SIG-M5 treated with dmso at 0.1 percent for 504 hours (cell line): ENCODE measurements around the gene DTNBP1.

ENCODE experiments used
- DNase-seq: peaks from one replicate; lab custom pipeline; 2025; ENCODE audit not compliant: unreplicated experiment; lab: John Stamatoyannopoulos, UW

DTNBP1 gene

DNA sequence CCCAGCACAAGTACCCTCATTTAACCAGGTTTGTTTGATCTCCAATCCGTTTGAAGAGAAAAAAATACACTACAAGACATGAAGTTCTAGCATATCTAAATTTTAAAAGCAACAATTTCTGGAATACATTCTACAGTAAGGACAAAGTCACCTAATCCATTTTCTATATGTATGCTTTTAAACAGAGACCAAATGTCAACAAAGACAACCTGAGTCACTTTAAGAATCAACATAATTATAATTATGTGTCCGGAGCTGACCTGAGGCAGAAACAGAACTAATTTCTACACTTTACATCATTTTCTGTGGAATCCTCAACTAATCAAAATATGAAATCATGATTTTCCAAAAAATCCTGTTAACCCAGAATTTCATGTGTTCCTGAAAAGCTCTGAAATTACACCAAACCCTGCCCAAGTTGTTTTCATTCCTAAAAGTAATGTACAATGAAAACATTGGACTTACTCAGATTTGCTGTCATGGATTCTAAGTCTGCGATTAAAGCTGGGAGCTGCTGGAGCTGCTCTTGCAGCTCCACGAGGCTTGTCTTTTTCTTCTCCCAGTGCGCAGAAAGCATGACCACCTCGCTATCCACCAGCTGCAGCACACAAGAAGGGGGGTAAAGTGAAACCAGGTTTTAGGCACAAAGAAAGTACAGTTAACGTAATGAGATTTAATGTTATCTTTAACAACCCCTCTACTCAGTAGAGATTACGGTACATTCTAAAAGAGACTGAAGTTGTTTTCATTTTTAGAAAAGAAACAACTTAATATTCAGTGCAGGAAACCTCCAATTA lies 35.8 kb downstream of the DTNBP1 start:
- DNase-seq = no peak

- DNase-seq = no peak
These were observed 36.7 kb downstream of the DTNBP1 start for GRCh38 chr6:15626160-15626559.

DNA sequence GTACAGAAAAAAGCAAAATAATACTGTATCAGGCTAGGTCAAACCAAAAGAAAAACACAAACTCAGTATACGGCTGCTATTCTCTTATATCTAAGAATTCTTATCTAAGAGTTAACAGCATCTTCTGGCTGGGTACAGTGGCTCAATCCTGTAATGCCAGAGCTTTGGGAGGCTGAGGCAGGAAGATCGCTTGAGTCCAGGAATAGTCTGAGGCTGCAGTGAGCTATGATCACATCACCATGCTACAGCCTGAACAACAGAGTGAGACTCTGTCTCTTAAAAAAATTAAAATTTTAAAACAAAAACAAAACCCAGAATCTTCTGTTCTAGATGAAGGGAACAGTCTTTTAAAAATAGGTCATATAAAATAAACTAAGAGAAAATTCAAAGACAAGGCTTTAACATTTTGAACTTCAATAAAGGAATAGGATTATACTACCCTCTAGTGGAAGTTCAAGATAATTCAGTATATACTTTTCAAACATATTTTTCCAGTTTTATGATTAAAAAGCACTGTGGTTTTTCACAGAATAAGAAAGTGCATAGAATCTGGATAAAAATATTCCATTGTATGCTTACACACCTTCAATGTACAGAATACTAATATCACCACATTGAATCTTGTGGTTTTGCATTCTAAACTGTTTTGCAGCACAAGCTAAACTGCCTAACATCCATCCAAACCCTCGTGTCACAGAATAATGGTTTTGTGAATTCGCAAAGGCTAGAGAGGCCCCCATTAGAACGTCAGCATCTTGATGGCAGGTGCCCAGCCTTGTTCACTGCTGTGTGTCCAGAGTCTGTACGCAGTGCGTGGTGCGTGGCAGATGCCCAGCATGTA lies 39.3 kb downstream of the DTNBP1 start:
- DNase-seq = peak; percentile 17

DNA sequence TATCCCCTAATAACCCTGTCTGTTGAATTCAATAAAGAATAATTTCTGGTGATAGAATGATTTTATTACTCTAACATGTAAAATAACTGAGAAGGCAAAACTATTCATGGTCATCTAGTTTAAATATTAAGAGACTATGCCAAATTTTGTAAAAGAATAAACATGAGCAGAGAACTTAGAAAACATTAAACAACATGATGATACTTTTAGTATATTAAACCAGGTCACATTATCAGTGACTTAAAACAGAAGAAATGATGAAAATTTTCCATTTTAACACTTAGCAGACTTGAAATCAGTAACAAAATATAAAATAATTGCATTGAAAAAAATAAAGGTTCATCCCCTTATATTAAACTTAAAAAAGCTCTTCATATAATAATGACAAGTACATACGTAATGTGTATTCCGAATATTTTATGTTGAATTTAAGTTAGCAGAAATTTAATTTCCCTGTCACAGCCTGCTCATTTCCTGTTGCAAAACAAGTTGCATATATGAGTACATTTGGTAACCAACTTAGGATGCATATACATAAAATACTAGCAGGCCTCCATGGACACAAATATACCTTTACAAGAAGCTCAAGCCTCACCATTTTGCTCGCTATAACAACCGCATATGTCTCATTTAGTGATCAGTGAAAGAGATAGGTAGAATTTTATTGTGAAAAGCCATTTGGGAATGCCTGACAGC lies 40.6 kb downstream of the DTNBP1 start:
- DNase-seq = peak; percentile 30

DNA sequence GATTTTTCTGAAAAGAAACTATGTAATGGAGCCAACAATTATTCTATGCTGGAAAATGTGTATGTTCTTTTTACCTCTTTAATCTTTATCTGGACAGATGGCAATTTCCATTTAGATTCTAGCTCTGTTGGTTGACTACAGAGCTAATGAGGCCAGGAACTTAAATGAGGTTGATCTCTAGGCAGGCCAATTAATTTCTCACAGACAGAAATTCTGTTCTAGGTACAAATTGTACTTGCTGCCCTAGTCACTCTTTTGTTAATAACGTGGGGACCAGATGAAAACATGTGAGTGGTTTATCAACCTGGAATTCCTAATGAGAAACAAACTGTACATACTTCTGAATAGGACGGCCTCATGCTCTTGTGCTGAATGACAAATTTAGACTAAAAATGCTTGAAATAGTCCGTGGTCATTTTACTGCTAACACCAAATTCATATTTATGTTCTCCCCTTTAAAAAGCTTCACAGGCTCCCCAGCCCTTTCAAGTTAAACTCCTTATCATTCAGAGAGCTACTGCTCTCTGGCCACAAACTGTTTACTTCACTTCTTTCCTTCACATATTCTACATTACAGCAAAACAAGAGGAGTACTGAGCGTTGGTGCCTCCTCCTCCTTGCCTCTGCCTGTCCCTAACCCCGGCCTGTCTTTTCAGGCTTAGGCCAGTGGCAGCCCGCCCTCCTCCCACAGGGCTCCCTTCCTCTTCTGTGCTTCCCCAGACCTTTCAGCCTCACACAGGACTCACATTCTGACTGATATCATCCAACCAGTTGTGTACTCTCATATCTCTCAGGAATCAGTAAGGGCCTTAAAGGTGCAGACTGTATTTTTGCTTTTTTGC lies 41.4 kb downstream of the DTNBP1 start:
- peak; percentile 67 for DNase-seq

DNA sequence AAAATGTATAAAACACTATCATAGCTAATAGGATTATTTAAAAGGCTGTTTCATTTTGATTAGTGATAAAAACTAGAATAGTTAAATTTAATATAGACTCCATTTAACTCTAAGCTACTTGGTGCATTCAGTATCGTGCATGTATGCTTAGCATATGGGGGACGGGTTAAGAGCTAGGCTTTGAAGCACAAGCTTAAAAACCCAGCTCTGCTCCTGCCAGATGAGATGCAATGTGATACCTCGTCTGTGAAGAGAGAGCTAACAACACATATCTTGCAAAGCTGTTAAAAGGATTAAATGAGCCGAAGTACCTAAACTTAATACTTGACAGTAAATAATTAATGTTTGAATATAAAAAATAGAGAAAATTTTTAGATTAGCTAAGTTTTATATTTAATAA lies 42.2 kb downstream of the DTNBP1 start:
- DNase-seq = no peak

DNA sequence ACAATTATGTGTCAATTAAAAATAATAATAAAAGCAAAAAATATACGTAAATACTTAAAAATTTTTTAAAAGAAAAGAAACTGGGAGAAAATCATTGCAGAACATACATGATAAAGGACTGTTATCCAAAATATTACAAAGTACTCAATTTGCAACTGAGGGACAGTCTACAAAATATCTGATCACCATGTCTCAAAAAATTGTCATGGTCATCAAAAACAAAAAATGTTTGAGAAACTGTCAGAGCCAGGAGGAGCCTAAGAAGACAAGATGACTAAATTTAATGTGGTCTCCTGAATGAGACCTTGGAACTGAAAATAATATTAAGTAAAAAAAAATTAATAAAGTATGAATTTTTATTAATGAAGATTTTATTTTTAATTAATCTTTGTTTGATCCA lies 43.5 kb downstream of the DTNBP1 start:
- no peak for DNase-seq

- no peak for DNase-seq
These were observed 44.1 kb downstream of the DTNBP1 start for GRCh38 chr6:15618685-15619084.

GRCh38 chr6:15616261-15616660 lies 46.6 kb downstream of the DTNBP1 start:
- DNase-seq = no peak

DNA sequence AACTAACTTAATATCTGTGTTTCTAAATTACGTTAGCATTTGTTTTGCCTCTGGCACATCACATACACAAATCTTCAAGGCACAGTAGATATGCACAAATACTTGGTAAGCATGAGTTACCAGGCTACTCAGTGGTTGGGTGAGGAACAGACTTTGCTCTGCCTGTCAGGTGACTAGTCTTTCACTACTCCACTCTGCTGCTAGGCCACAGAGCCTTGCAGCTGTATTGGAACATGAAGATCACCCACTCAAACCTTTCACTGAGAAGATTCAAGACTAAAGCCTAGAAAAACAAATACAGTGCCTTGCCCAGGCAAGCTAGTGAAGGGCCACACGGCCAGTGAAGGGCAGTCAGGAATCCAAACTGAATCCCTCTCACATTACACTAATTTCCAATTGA lies 47.0 kb downstream of the DTNBP1 start:
- DNase-seq = no peak

DNA sequence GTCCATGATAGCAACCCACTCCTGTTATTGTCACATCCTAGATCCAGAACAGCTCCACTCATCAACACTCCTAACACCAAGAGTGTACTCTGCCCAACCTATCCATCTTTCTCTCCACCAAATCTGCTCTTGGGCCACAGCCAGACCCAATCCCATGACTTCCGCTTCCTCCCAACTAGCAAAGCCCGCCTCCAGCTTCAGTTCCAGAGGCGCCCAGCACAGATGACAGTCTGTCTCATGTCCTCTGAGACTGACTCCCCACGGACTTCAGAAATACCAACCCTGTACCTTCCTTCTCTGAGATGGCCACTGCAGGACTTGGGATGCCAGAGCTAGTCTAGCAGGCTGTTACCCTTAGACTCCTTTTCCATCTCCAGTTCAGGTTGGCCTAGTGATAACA lies 48.6 kb downstream of the DTNBP1 start:
- DNase-seq = no peak

GRCh38 chr6:15608396-15608795 lies 54.4 kb downstream of the DTNBP1 start:
- DNase-seq = no peak

- no peak for DNase-seq
These were observed 55.2 kb downstream of the DTNBP1 start for GRCh38 chr6:15607603-15608002.

GRCh38 chr6:15606347-15606746 lies 56.5 kb downstream of the DTNBP1 start:
- no peak for DNase-seq

DNA sequence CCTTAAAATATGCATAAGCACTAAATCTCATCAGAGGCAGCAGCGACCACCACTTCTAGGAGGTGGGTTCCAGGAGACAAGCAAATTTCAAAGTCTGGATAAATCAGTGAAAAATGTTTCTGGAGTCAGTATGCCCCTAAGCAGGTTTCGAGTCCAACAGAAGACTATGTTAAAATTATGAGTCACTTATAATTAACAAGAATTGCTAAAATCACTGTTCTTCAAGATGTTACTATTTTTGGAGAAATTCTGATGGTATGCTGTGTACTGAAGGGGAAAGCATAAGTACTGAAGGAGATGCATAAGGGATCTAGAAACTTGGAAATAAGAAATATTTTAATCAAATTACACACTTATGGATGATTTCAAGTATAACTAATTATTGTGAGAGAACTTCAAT lies 58.0 kb downstream of the DTNBP1 start:
- DNase-seq = no peak

- no peak for DNase-seq
These were observed 60.7 kb downstream of the DTNBP1 start for GRCh38 chr6:15602154-15602553.

GRCh38 chr6:15598273-15598798 lies 64.5 kb downstream of the DTNBP1 start:
- no peak for DNase-seq

DNA sequence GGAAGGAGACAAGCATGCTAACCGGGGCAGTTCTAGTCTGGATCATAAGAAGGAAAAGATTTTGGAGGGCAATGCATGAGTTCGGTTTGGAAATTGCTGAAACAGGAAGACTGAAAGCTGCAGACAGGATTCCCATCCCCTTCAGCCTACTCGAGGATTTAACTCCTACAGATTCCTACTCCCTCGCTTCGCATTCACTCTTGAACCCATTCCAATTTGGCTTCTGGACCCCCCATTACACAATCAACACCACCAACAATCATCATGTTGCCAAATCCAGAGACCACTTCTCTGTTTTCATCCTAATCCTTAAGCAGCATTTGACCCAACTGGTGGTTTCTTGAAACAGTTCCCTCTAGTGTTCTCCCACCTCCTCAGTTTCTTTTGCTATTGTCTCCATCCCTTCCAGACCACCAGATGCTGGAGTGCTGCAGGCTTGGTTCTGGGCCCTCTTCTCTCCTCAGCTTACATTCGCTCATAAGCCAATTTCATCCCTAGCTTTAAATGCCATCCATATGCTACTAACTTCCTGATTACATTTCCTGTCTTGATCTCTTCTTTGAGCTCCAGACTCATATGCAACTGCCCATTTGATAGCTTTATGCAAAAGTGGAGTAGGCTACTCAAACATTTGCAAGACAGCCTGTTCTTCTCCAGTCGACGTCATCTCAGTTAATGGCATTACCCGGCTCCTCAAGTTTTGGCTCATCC lies 66.5 kb downstream of the DTNBP1 start:
- DNase-seq = peak; percentile 69

DNA sequence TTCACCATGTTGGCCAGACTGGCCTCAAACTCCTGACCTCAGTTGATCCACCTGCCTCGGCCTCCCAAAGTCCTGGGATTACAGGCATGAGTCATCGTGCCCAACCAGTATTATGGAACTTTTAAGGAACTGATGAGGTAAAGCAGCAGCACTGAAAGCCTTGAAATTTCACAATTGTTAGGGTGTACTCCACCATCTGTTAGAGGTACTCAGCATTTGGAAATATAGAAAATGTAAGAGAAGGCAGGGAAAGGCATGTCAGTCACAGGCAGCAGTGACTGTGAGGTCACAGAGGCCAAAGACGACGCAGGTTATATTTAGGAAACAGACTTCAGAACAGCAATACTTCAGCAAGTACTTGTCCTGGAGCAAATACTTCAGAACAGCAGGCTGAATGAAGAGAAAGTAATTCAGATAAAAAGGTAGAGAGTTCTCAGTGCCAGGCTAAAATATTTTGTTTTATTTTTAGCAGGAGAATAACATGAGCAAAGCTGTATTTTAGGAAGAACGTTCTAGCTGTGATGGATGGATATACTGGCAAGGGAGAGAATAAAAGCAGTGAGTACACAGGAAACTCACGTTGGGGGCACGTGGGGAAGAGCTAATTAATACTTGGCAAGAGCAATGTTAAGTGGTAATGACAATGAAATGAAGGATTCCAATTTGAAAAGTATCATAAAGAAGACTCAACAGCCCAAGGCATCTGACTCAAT lies 67.2 kb downstream of the DTNBP1 start:
- peak; percentile 78 for DNase-seq
